Measurements from ENCODE around the gene TUT4.
A peak's percentile ranks its signal among the peaks of the same experiment; 100 is the strongest.
"Not testable (repeated sequence)": the region's sequence is repeated elsewhere in the genome, so short reads cannot be mapped to it uniquely, and the experiment has no call there.

The TUT4 gene

GRCh38 chr1:52552505-52553361 lies at the start of gene TUT4:
TSS of gene TUT4 (minus strand) at chr1:52553092. CDS start at chr1:52526280, 26,812 bp downstream.
- peak; percentile 23 to 51 for DNase-seq (ENCODE audit: low read depth in 2 of 2)

- peak; percentile 19 to 22 for DNase-seq (ENCODE audit: low read depth in 2 of 2)
Measured at GRCh38 chr1:52601991-52602855, 49.3 kb upstream of the TUT4 start, which contains the start of gene GPX7. TSS of gene GPX7 (plus strand) at chr1:52602371. CDS start at chr1:52602410, 39 bp downstream.

GRCh38 chr1:52601519-52601918 lies 48.6 kb upstream of the TUT4 start:
- no peak for DNase-seq (ENCODE audit: low read depth in 2 of 2)

- no peak for DNase-seq (ENCODE audit: low read depth in 2 of 2)
Measured at GRCh38 chr1:52600533-52601179, 47.8 kb upstream of the TUT4 start.

GRCh38 chr1:52599236-52599635 lies 46.3 kb upstream of the TUT4 start:
- no peak for DNase-seq (ENCODE audit: low read depth in 2 of 2)

- no peak for DNase-seq (ENCODE audit: low read depth in 2 of 2)
Measured at GRCh38 chr1:52598729-52599128, 45.8 kb upstream of the TUT4 start.

- no peak for DNase-seq (ENCODE audit: low read depth in 2 of 2)
Measured at GRCh38 chr1:52597912-52598311, 45.0 kb upstream of the TUT4 start.

GRCh38 chr1:52595061-52595460 lies 42.2 kb upstream of the TUT4 start:
- no peak for DNase-seq (ENCODE audit: low read depth in 2 of 2)

- DNase-seq (ENCODE audit: low read depth in 2 of 2): no peak
Measured at GRCh38 chr1:52593495-52593894, 40.6 kb upstream of the TUT4 start.

- DNase-seq (ENCODE audit: low read depth in 2 of 2): no peak
Measured at GRCh38 chr1:52592637-52593323, 39.9 kb upstream of the TUT4 start.

GRCh38 chr1:52590266-52590665 lies 37.4 kb upstream of the TUT4 start:
- no peak for DNase-seq (ENCODE audit: low read depth in 2 of 2)

GRCh38 chr1:52588535-52588934 lies 35.6 kb upstream of the TUT4 start:
- no peak for DNase-seq (ENCODE audit: low read depth in 2 of 2)

GRCh38 chr1:52588027-52588426 lies 35.1 kb upstream of the TUT4 start:
- no peak for DNase-seq (ENCODE audit: low read depth in 2 of 2)

GRCh38 chr1:52585474-52585873 lies 32.6 kb upstream of the TUT4 start:
- DNase-seq (ENCODE audit: low read depth in 2 of 2): no peak

GRCh38 chr1:52582116-52582696 lies 29.3 kb upstream of the TUT4 start:
- no peak for DNase-seq (ENCODE audit: low read depth in 2 of 2)

- no peak for DNase-seq (ENCODE audit: low read depth in 2 of 2)
Measured at GRCh38 chr1:52580283-52580682, 27.4 kb upstream of the TUT4 start.

GRCh38 chr1:52579415-52579814 lies 26.5 kb upstream of the TUT4 start:
- DNase-seq (ENCODE audit: low read depth in 2 of 2): no peak

GRCh38 chr1:52578066-52578465 lies 25.2 kb upstream of the TUT4 start:
- DNase-seq (ENCODE audit: low read depth in 2 of 2): not testable (repeated sequence)

GRCh38 chr1:52576074-52576473 lies 23.2 kb upstream of the TUT4 start:
- no peak for DNase-seq (ENCODE audit: low read depth in 2 of 2)

GRCh38 chr1:52574594-52574993 lies 21.7 kb upstream of the TUT4 start:
- DNase-seq (ENCODE audit: low read depth in 2 of 2): no peak

- DNase-seq (ENCODE audit: low read depth in 2 of 2): no peak
Measured at GRCh38 chr1:52572387-52572786, 19.5 kb upstream of the TUT4 start.
